ENCODE data around the gene MAVS.

The MAVS gene

GRCh38 chr20:3915691-3916090 lies 69.1 kb downstream of the MAVS start:
- Histone ChIP-seq H3K4me1 (ENCODE audit: control insufficient read depth, insufficient read depth, low read length) (no peaks in the 10 kb centered on the region), H3K27ac (ENCODE audit: low read depth, low read length) (no peak overlapping the region), H3K27me3 (ENCODE audit: control insufficient read depth, insufficient read depth, low read length) (no peaks in the 10 kb centered on the region), H3K9ac (ENCODE audit: low read length) (no peak overlapping the region), H3K36me3 (ENCODE audit: control insufficient read depth, insufficient read depth, low read length) (peaks cover 19% of the 10 kb centered on the region), H3K4me3 (ENCODE audit: low read length) (no peak overlapping the region)

- Histone ChIP-seq H3K27me3 (ENCODE audit: control insufficient read depth, insufficient read depth, low read length) (no peaks in the 10 kb centered on the region), H3K4me3 (ENCODE audit: low read length) (no peak overlapping the region), H3K36me3 (ENCODE audit: control insufficient read depth, insufficient read depth, low read length) (peaks cover 17% of the 10 kb centered on the region), H3K4me1 (ENCODE audit: control insufficient read depth, insufficient read depth, low read length) (no peaks in the 10 kb centered on the region), H3K27ac (ENCODE audit: low read depth, low read length) (no peak overlapping the region), H3K9ac (ENCODE audit: low read length) (no peak overlapping the region)
Observed at GRCh38 chr20:3916364-3916763, 69.7 kb downstream of the MAVS start.

GRCh38 chr20:3919352-3919751 lies 72.7 kb downstream of the MAVS start:
- Histone ChIP-seq H3K27me3 (ENCODE audit: control insufficient read depth, insufficient read depth, low read length) (no peaks in the 10 kb centered on the region), H3K4me3 (ENCODE audit: low read length) (no peak overlapping the region), H3K4me1 (ENCODE audit: control insufficient read depth, insufficient read depth, low read length) (no peaks in the 10 kb centered on the region), H3K27ac (ENCODE audit: low read depth, low read length) (no peak overlapping the region), H3K36me3 (ENCODE audit: control insufficient read depth, insufficient read depth, low read length) (peaks cover 15% of the 10 kb centered on the region), H3K9ac (ENCODE audit: low read length) (no peak overlapping the region)

- peaks cover 17% of the 10 kb centered on the region for H3K36me3 ChIP-seq (ENCODE audit: control insufficient read depth, insufficient read depth, low read length)
- H3K9ac ChIP-seq (ENCODE audit: low read length): no peak overlapping the region
- no peaks in the 10 kb centered on the region for H3K4me1 ChIP-seq (ENCODE audit: control insufficient read depth, insufficient read depth, low read length)
- no peaks in the 10 kb centered on the region for H3K27me3 ChIP-seq (ENCODE audit: control insufficient read depth, insufficient read depth, low read length)
- no peak overlapping the region for H3K27ac ChIP-seq (ENCODE audit: low read depth, low read length)
- H3K4me3 ChIP-seq (ENCODE audit: low read length): no peak overlapping the region
Observed at GRCh38 chr20:3922223-3922982, 75.8 kb downstream of the MAVS start.

GRCh38 chr20:3922983-3923339 lies 76.3 kb downstream of the MAVS start:
- H3K27ac ChIP-seq (ENCODE audit: low read depth, low read length): no peak overlapping the region
- no peak overlapping the region for H3K9ac ChIP-seq (ENCODE audit: low read length)
- H3K4me1 ChIP-seq (ENCODE audit: control insufficient read depth, insufficient read depth, low read length): no peaks in the 10 kb centered on the region
- H3K4me3 ChIP-seq (ENCODE audit: low read length): no peak overlapping the region
- H3K27me3 ChIP-seq (ENCODE audit: control insufficient read depth, insufficient read depth, low read length): no peaks in the 10 kb centered on the region
- peaks cover 15% of the 10 kb centered on the region for H3K36me3 ChIP-seq (ENCODE audit: control insufficient read depth, insufficient read depth, low read length)

GRCh38 chr20:3923818-3924217 lies 77.2 kb downstream of the MAVS start:
- Histone ChIP-seq H3K36me3 (ENCODE audit: control insufficient read depth, insufficient read depth, low read length) (peaks cover 11% of the 10 kb centered on the region), H3K9ac (ENCODE audit: low read length) (no peak overlapping the region), H3K4me1 (ENCODE audit: control insufficient read depth, insufficient read depth, low read length) (no peaks in the 10 kb centered on the region), H3K27me3 (ENCODE audit: control insufficient read depth, insufficient read depth, low read length) (no peaks in the 10 kb centered on the region), H3K27ac (ENCODE audit: low read depth, low read length) (no peak overlapping the region), H3K4me3 (ENCODE audit: low read length) (no peak overlapping the region)

- no peaks in the 10 kb centered on the region for H3K4me1 ChIP-seq (ENCODE audit: control insufficient read depth, insufficient read depth, low read length)
- no peaks in the 10 kb centered on the region for H3K27me3 ChIP-seq (ENCODE audit: control insufficient read depth, insufficient read depth, low read length)
Observed at GRCh38 chr20:3924304-3925112, 77.9 kb downstream of the MAVS start.

GRCh38 chr20:3925113-3925695 lies 78.6 kb downstream of the MAVS start:
- Histone ChIP-seq H3K36me3 (ENCODE audit: control insufficient read depth, insufficient read depth, low read length) (peaks cover 11% of the 10 kb centered on the region), H3K4me3 (ENCODE audit: low read length) (no peak overlapping the region), H3K4me1 (ENCODE audit: control insufficient read depth, insufficient read depth, low read length) (no peaks in the 10 kb centered on the region), H3K9ac (ENCODE audit: low read length) (no peak overlapping the region), H3K27me3 (ENCODE audit: control insufficient read depth, insufficient read depth, low read length) (no peaks in the 10 kb centered on the region), H3K27ac (ENCODE audit: low read depth, low read length) (no peak overlapping the region)

More at GRCh38 chr20:3924304-3925112, 77.9 kb downstream of the MAVS start:
- H3K4me3 ChIP-seq (ENCODE audit: low read length): no peak overlapping the region
- peaks cover 11% of the 10 kb centered on the region for H3K36me3 ChIP-seq (ENCODE audit: control insufficient read depth, insufficient read depth, low read length)
- no peak overlapping the region for H3K9ac ChIP-seq (ENCODE audit: low read length)
- H3K27ac ChIP-seq (ENCODE audit: low read depth, low read length): no peak overlapping the region

Measured in rectal smooth muscle tissue (tissue), 1 donor.